Kidney (tissue), 14 donors: Measurements from ENCODE around the gene ABCB9. TPM values are rescaled to one million over a fixed set of nuclear protein-coding genes. Genes with fewer than 3 reads are reported as not detected.

Source experiments
- DNase-seq, 5 donors: peaks; one replicate each; pipeline ENCODE4 v3.0.0-alpha.2; 2013 to 2020
- FAIRE-seq: peaks from 2 replicates; lab custom pipeline; 2012; peaks lifted over from hg19 to GRCh38; lab: Jason Lieb, UNC
- H3K27ac ChIP-seq, 2 donors: one replicate each; pipeline ENCODE4 v1.7.0; 2013; ENCODE audit warnings: low read depth in 2 of 2, low read length in 2 of 2, inconsistent platforms in 1 of 2
- H3K27me3 ChIP-seq: one replicate; pipeline ENCODE4 v1.7.1; 2013; ENCODE audit warnings: low read length, inconsistent platforms; ENCODE audit not compliant: control insufficient read depth, insufficient read depth
- H3K36me3 ChIP-seq, 3 donors: one replicate each; pipeline versions ENCODE4 v1.7.0 to v1.7.1; 2013; ENCODE audit warnings: low read length in 3 of 3, control low read depth in 1 of 3, inconsistent platforms in 1 of 3; ENCODE audit not compliant: insufficient read depth in 3 of 3, control insufficient read depth in 2 of 3
- H3K4me1 ChIP-seq, 3 donors: one replicate each; pipeline versions ENCODE4 v1.7.0 to v1.7.1; 2013; ENCODE audit warnings: low read length in 3 of 3, inconsistent platforms in 1 of 3, low read depth in 1 of 3; ENCODE audit not compliant: control insufficient read depth in 2 of 3, insufficient read depth in 2 of 3
- H3K4me3 ChIP-seq, 3 donors: one replicate each; pipeline versions ENCODE4 v1.7.0 to v1.8.1; 2013; ENCODE audit warnings: low read length in 3 of 3, control low read depth in 1 of 3, inconsistent platforms in 1 of 3
- H3K9ac ChIP-seq, 3 donors: one replicate each; pipeline versions ENCODE4 v1.7.0 to v1.7.1; 2013; ENCODE audit warnings: low read length in 3 of 3, control low read depth in 1 of 3, inconsistent platforms in 1 of 3
- H3K9me3 ChIP-seq, 3 donors: one replicate each; pipeline versions ENCODE4 v1.7.0 to v1.7.1; 2013; ENCODE audit warnings: low read length in 3 of 3, control low read depth in 1 of 3, inconsistent platforms in 1 of 3; ENCODE audit not compliant: control insufficient read depth in 2 of 3, insufficient read depth in 1 of 3
- CTCF ChIP-seq: IDR thresholded peaks from 3 replicates; pipeline ENCODE4 v1.5.1; 2012; ENCODE audit warnings: mild to moderate bottlenecking, moderate library complexity, borderline replicate concordance; ENCODE audit not compliant: insufficient read depth; ENCODE audit errors: extremely low read depth
- intact Hi-C: fragments of 100-400 bp; cut with DNase I; formaldehyde crosslinking; loops from one replicate; pipeline ENCODE4 v1.11.1; 2022
- polyA plus RNA-seq: library from polyadenylated mRNA; stranded (reverse); fragments of 350-450 nt; fragmentation: Illumina TruSeq; extraction: RNeasy Lipid Tissue Mini Kit (QIAGEN cat#74804); gene quantifications from one replicate; pipeline ENCODE4 v1.2.3, GENCODE V29; 2014; ENCODE audit warnings: low read depth, low replicate concordance; ENCODE audit not compliant: insufficient read depth
- total RNA-seq: library from RNA; stranded (reverse); fragmentation: NEBNext Ultra II Directional; extraction: Animal tissue kit (Norgen Biotek cat#: 25700); gene quantifications from one replicate; pipeline ENCODE4 v1.2.1, GENCODE V29; 2021
- donor health status: control.
- donor health status: control.
- donor health status: control.
- donor health status: control.
- donor health status: control.
- donor health status: DM: yes; HTN: yes; CAD: no.
- donor health status: Normal renal cell carcinoma (clear cell type).

Gene ABCB9
- total and polyA plus RNA-seq, 2 donors from 2014 or later: 4.6 to 7.6 TPM

- Histone ChIP-seq H3K4me1 (peaks cover 0 to 13% (median under 1%) of the 10 kb centered on the region in 3 donors), H3K9me3 (no peaks in the 10 kb centered on the region), H3K36me3 (peaks cover 0 to 2% (median 0%) of the 10 kb centered on the region in 3 donors), H3K9ac (no peak overlapping the region), H3K27ac (no peak overlapping the region), H3K27me3 (no peaks in the 10 kb centered on the region), H3K4me3 (no peak overlapping the region)
- intact Hi-C loops: no loop called here
- DNase-seq: peak in 1 of 5 donors; percentile 62
- no peak for TF ChIP-seq CTCF
- FAIRE-seq: no peak
Measured at GRCh38 chr12:122989225-122989839, 23.1 kb upstream of the ABCB9 start.

- H3K27ac ChIP-seq: no peak overlapping the region
- no peak overlapping the region for H3K4me3 ChIP-seq
- no peak overlapping the region for H3K9ac ChIP-seq
- FAIRE-seq: no peak
- peak in 1 of 5 donors; percentile 67 for DNase-seq
- H3K27me3 ChIP-seq: no peaks in the 10 kb centered on the region
- no peaks in the 10 kb centered on the region for H3K9me3 ChIP-seq
- intact Hi-C loops: no loop called here
- peaks cover 0 to 2% (median 0%) of the 10 kb centered on the region in 3 donors for H3K36me3 ChIP-seq
- no peak for TF ChIP-seq CTCF
- H3K4me1 ChIP-seq: peaks cover 0 to 18% (median 3%) of the 10 kb centered on the region in 3 donors
Measured at GRCh38 chr12:122988612-122989212, 22.4 kb upstream of the ABCB9 start.

GRCh38 chr12:122988036-122988435 lies 21.8 kb upstream of the ABCB9 start:
- Histone ChIP-seq H3K27ac (no peak overlapping the region), H3K9me3 (no peaks in the 10 kb centered on the region), H3K36me3 (peaks cover 0 to 5% (median under 1%) of the 10 kb centered on the region in 3 donors), H3K27me3 (no peaks in the 10 kb centered on the region), H3K4me1 (peaks cover 0 to 22% (median 3%) of the 10 kb centered on the region in 3 donors), H3K4me3 (no peak overlapping the region), H3K9ac (no peak overlapping the region)
- intact Hi-C loops: no loop called here
- no peak for FAIRE-seq
- no peak for TF ChIP-seq CTCF
- DNase-seq: peak in 1 of 5 donors; percentile 29
